HEK293 (cell line): ENCODE measurements around the gene LSM14B.
A peak's percentile ranks its signal among the peaks of the same experiment; 100 is the strongest.
"Not testable (repeated sequence)": the region's sequence is repeated elsewhere in the genome, so short reads cannot be mapped to it uniquely, and the experiment has no call there.

Experiments used
- CTCF ChIA-PET: fragments of 350-600 bp; formaldehyde crosslinking; extraction: SDS; loops from one replicate; lab custom pipeline; 2021; ENCODE audit warnings: antibody characterized with exemption; lab: Yijun Ruan, JAX
- POLR2A ChIA-PET: fragments of 300-600 bp; formaldehyde crosslinking; extraction: SDS; loops from one replicate; lab custom pipeline; 2020; ENCODE audit warnings: antibody characterized with exemption, inconsistent platforms; lab: Yijun Ruan, JAX
- H3K27ac ChIP-seq: fragments of 200-500 bp; sonication (Bioruptor generic); 2 replicates; pipeline ENCODE4 v1.5.1; 2014; ENCODE audit warnings: low read depth, low read length, control low read depth, inconsistent platforms; ENCODE audit errors: extremely low read depth
- H3K36me3 ChIP-seq, 2 experiments: fragments of 200-500 bp in 1 of 2; sonication (Bioruptor generic) in 1 of 2; 1 replicate in 1 of 2; 2 replicates in 1 of 2; pipeline ENCODE4 v1.5.1; 2014 to 2017; ENCODE audit warnings: inconsistent platforms in 2 of 2, low read length in 2 of 2; ENCODE audit not compliant: control insufficient read depth in 2 of 2, insufficient read depth in 1 of 2
- H3K4me1 ChIP-seq: fragments of 200-500 bp; sonication (Bioruptor generic); 2 replicates; pipeline ENCODE4 v1.5.1; 2014; ENCODE audit warnings: mild to moderate bottlenecking, low read length, inconsistent platforms; ENCODE audit not compliant: control insufficient read depth, insufficient read depth
- H3K4me3 ChIP-seq: 2 replicates; pipeline ENCODE4 v1.5.1; 2011; ENCODE audit warnings: low read depth, mild to moderate bottlenecking, control low read depth, low read length, moderate library complexity
- H3K9me3 ChIP-seq: fragments of 200-500 bp; sonication (Bioruptor generic); 2 replicates; pipeline ENCODE4 v1.5.1; 2014; ENCODE audit warnings: low read depth, low read length, inconsistent platforms; ENCODE audit not compliant: control insufficient read depth, insufficient read depth
- GLIS1 ChIP-seq: fragments of 450-650 bp; formaldehyde crosslinking; IDR thresholded peaks from 2 replicates; pipeline ENCODE4 v1.5.1; 2016; ENCODE audit warnings: missing biosample characterization, missing genetic modification characterization
- HOXC10 ChIP-seq: sonication (generic); formaldehyde crosslinking; IDR thresholded peaks from 2 replicates; pipeline ENCODE4 v1.8.1; 2023; ENCODE audit warnings: mild to moderate bottlenecking, missing genetic modification reagents
- HOXD13 ChIP-seq: sonication (generic); formaldehyde crosslinking; IDR thresholded peaks from 2 replicates; pipeline ENCODE4 v1.8.0; 2022; ENCODE audit warnings: missing genetic modification reagents, borderline replicate concordance
- KLF1 ChIP-seq: fragments of 450-650 bp; formaldehyde crosslinking; IDR thresholded peaks from 2 replicates; pipeline ENCODE4 v1.5.1; 2016; ENCODE audit warnings: missing biosample characterization, missing genetic modification characterization
- SP7 ChIP-seq: fragments of 450-650 bp; formaldehyde crosslinking; IDR thresholded peaks from 2 replicates; pipeline ENCODE4 v1.5.1; 2016; ENCODE audit warnings: missing biosample characterization, missing genetic modification characterization
- TCF7L2 ChIP-seq: IDR thresholded peaks from 2 replicates; pipeline ENCODE4 v1.6.1; 2011; ENCODE audit warnings: low read depth, mild to moderate bottlenecking, inconsistent platforms, low read length, moderate library complexity, borderline replicate concordance
- WT1 ChIP-seq: fragments of 450-650 bp; formaldehyde crosslinking; IDR thresholded peaks from 2 replicates; pipeline ENCODE4 v1.5.1; 2016; ENCODE audit warnings: missing biosample characterization, missing genetic modification characterization
- ZBTB20 ChIP-seq: fragments of 450-650 bp; formaldehyde crosslinking; IDR thresholded peaks from 2 replicates; pipeline ENCODE4 v1.5.1; 2016; ENCODE audit warnings: missing biosample characterization, missing genetic modification characterization
- ZBTB48 ChIP-seq: fragments of 450-650 bp; formaldehyde crosslinking; IDR thresholded peaks from 2 replicates; pipeline ENCODE4 v1.5.1; 2016; ENCODE audit warnings: missing biosample characterization, missing genetic modification characterization
- ZFHX2 ChIP-seq: fragments of 450-650 bp; formaldehyde crosslinking; conservative IDR thresholded peaks from 2 replicates; pipeline ENCODE4 v1.5.1; 2016; ENCODE audit warnings: missing biosample characterization, missing genetic modification characterization
- ZFP41 ChIP-seq: fragments of 450-650 bp; formaldehyde crosslinking; IDR thresholded peaks from 2 replicates; pipeline ENCODE4 v1.5.1; 2016; ENCODE audit warnings: missing biosample characterization, missing genetic modification characterization, borderline replicate concordance
- ZNF133 ChIP-seq: fragments of 450-650 bp; formaldehyde crosslinking; IDR thresholded peaks from 2 replicates; pipeline ENCODE4 v1.5.1; 2016; ENCODE audit warnings: missing biosample characterization, missing genetic modification characterization
- ZNF248 ChIP-seq: fragments of 450-650 bp; formaldehyde crosslinking; IDR thresholded peaks from 2 replicates; pipeline ENCODE4 v1.5.1; 2017; ENCODE audit warnings: missing biosample characterization, missing genetic modification characterization
- ZNF426 ChIP-seq: fragments of 450-650 bp; formaldehyde crosslinking; IDR thresholded peaks from 2 replicates; pipeline ENCODE4 v1.5.1; 2017; ENCODE audit warnings: missing biosample characterization, missing genetic modification characterization, mild to moderate bottlenecking, inconsistent platforms, moderate library complexity
- ZNF510 ChIP-seq: fragments of 450-650 bp; formaldehyde crosslinking; IDR thresholded peaks from 2 replicates; pipeline ENCODE4 v1.5.1; 2018; ENCODE audit warnings: mild to moderate bottlenecking, missing genetic modification characterization, missing biosample characterization; ENCODE audit not compliant: insufficient replicate concordance
- ZNF549 ChIP-seq: fragments of 450-650 bp; IDR thresholded peaks from 2 replicates; pipeline ENCODE4 v1.5.1; 2018; ENCODE audit warnings: missing biosample characterization, missing genetic modification characterization, mild to moderate bottlenecking, inconsistent platforms, moderate library complexity
- ZNF776 ChIP-seq: fragments of 450-650 bp; formaldehyde crosslinking; IDR thresholded peaks from 2 replicates; pipeline ENCODE4 v1.5.0; 2017; ENCODE audit warnings: missing biosample characterization, missing genetic modification characterization, borderline replicate concordance
- ZSCAN16 ChIP-seq: fragments of 450-650 bp; formaldehyde crosslinking; IDR thresholded peaks from 2 replicates; pipeline ENCODE4 v1.5.1; 2016; ENCODE audit warnings: missing biosample characterization, missing genetic modification characterization
- TF ChIP-seq, protein P1 (sequence below): fragments of 450-650 bp; formaldehyde crosslinking; IDR thresholded peaks from 2 replicates; pipeline ENCODE4 v1.5.1; 2016; ENCODE audit warnings: missing biosample characterization, missing genetic modification characterization
- TF ChIP-seq, protein P2 (sequence below): fragments of 450-650 bp; formaldehyde crosslinking; IDR thresholded peaks from 2 replicates; pipeline ENCODE4 v1.5.1; 2016; ENCODE audit warnings: missing biosample characterization, missing genetic modification characterization
- TF ChIP-seq, protein P3 (sequence below): fragments of 450-650 bp; formaldehyde crosslinking; IDR thresholded peaks from 2 replicates; pipeline ENCODE4 v1.5.1; 2016; ENCODE audit warnings: missing biosample characterization, missing genetic modification characterization
- TF ChIP-seq, protein P4 (sequence below): sonication (generic); formaldehyde crosslinking; IDR thresholded peaks from 2 replicates; pipeline ENCODE4 v1.8.1; 2022; ENCODE audit warnings: mild to moderate bottlenecking, moderate library complexity, missing genetic modification reagents
- TF ChIP-seq, protein P5 (sequence below): fragments of 450-650 bp; IDR thresholded peaks from 2 replicates; pipeline ENCODE4 v1.5.1; 2018; ENCODE audit warnings: missing biosample characterization, missing genetic modification characterization

Gene LSM14B

DNA sequence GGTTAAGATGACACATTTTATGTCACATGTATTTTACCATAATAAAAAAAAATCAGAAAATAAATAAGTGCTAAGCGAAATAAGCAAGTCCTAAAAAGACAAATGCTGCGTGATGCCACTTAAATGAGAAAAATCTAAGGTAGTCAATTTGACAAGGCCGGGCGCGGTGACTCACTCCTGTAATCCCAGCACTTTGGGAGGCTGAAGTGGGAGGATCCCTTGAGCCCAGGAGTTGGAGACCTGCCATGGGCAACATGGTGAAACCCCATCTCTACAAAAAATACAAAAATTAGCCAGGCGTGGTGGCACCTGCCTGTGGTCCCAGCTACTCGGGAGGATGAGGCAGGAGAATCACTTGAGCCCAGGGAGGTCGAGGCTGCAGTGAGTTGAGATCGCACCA is 38.1 kb upstream of the LSM14B start:
- H3K36me3 ChIP-seq, H3K27ac ChIP-seq, POLR2A ChIA-PET, H3K4me3 ChIP-seq, CTCF ChIA-PET: not testable (repeated sequence)
- peak; percentile 79 for TF ChIP-seq GLIS1
- TF ChIP-seq WT1 (tag by site-specific recombination) = peak; percentile 74
- TF ChIP-seq, protein P1, sequence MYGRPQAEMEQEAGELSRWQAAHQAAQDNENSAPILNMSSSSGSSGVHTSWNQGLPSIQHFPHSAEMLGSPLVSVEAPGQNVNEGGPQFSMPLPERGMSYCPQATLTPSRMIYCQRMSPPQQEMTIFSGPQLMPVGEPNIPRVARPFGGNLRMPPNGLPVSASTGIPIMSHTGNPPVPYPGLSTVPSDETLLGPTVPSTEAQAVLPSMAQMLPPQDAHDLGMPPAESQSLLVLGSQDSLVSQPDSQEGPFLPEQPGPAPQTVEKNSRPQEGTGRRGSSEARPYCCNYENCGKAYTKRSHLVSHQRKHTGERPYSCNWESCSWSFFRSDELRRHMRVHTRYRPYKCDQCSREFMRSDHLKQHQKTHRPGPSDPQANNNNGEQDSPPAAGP (tag by site-specific recombination) = 0 out of 2 replicates have a peak, but pooled peaks have one; percentile 27
- TF ChIP-seq SP7 = peak; percentile 33; the same call in 1 of the 2 replicates
- 0 out of 2 replicates have a peak, but pooled peaks have one; percentile 38 for TF ChIP-seq KLF1 (tag by site-specific recombination)
- TF ChIP-seq, all 188 proteins: peak for 5; not testable (repeated sequence) for 183
- H3K4me1 ChIP-seq, H3K9me3 ChIP-seq: not testable (repeated sequence)

DNA sequence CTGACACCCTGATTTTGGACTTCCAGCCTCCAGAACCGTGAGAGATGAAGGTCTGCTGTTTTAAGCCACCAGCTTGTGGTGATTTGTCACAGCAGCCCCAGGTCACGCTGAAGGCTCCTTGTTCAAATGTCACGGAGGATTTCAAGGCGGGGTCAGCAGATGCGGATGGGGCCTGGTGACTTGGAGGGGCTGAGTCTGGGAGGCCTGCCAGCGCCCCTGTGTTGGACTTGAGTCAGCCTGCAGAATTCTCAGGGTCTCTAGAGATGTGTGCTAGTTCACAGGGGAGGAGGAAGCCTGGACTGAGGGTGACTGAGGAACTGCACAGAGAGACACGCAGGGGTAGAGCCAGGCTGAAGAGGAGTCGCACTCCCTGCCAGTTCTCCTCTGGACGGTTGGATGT is 37.1 kb upstream of the LSM14B start:
- no peaks in the 10 kb centered on the region for H3K4me1 ChIP-seq
- no peaks in the 10 kb centered on the region for H3K9me3 ChIP-seq
- no peaks in the 10 kb centered on the region for H3K36me3 ChIP-seq
- H3K4me3 ChIP-seq = no peak overlapping the region
- TF ChIP-seq ZNF248 = no peak
- TF ChIP-seq, protein P2, sequence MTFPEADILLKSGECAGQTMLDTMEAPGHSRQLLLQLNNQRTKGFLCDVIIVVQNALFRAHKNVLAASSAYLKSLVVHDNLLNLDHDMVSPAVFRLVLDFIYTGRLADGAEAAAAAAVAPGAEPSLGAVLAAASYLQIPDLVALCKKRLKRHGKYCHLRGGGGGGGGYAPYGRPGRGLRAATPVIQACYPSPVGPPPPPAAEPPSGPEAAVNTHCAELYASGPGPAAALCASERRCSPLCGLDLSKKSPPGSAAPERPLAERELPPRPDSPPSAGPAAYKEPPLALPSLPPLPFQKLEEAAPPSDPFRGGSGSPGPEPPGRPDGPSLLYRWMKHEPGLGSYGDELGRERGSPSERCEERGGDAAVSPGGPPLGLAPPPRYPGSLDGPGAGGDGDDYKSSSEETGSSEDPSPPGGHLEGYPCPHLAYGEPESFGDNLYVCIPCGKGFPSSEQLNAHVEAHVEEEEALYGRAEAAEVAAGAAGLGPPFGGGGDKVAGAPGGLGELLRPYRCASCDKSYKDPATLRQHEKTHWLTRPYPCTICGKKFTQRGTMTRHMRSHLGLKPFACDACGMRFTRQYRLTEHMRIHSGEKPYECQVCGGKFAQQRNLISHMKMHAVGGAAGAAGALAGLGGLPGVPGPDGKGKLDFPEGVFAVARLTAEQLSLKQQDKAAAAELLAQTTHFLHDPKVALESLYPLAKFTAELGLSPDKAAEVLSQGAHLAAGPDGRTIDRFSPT = no peak
- TF ChIP-seq, protein P3, sequence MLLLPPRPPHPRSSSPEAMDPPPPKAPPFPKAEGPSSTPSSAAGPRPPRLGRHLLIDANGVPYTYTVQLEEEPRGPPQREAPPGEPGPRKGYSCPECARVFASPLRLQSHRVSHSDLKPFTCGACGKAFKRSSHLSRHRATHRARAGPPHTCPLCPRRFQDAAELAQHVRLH = no peak
- no peak for TF ChIP-seq ZBTB20 (tag by site-specific recombination)
- TF ChIP-seq, protein P4, sequence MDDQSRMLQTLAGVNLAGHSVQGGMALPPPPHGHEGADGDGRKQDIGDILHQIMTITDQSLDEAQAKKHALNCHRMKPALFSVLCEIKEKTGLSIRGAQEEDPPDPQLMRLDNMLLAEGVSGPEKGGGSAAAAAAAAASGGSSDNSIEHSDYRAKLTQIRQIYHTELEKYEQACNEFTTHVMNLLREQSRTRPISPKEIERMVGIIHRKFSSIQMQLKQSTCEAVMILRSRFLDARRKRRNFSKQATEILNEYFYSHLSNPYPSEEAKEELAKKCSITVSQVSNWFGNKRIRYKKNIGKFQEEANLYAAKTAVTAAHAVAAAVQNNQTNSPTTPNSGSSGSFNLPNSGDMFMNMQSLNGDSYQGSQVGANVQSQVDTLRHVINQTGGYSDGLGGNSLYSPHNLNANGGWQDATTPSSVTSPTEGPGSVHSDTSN (CRISPR knock-in tag) = no peak
- TF ChIP-seq HOXD13 = no peak
- no peak for TF ChIP-seq ZNF549 (tag by site-specific recombination)
- TF ChIP-seq ZNF133 (tag by site-specific recombination) = no peak
- TF ChIP-seq ZFP41 (tag by site-specific recombination) = no peak
- no peak for TF ChIP-seq ZBTB48 (tag by site-specific recombination)
- TF ChIP-seq ZNF776 (tag by site-specific recombination) = no peak
- no peak for TF ChIP-seq TCF7L2
- TF ChIP-seq, protein P5, sequence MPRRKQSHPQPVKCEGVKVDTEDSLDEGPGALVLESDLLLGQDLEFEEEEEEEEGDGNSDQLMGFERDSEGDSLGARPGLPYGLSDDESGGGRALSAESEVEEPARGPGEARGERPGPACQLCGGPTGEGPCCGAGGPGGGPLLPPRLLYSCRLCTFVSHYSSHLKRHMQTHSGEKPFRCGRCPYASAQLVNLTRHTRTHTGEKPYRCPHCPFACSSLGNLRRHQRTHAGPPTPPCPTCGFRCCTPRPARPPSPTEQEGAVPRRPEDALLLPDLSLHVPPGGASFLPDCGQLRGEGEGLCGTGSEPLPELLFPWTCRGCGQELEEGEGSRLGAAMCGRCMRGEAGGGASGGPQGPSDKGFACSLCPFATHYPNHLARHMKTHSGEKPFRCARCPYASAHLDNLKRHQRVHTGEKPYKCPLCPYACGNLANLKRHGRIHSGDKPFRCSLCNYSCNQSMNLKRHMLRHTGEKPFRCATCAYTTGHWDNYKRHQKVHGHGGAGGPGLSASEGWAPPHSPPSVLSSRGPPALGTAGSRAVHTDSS = no peak
- TF ChIP-seq ZSCAN16 (tag by site-specific recombination) = no peak
- no peak for TF ChIP-seq ZFHX2 (tag by site-specific recombination)
- TF ChIP-seq ZNF426 (tag by site-specific recombination) = no peak
- no peak for TF ChIP-seq HOXC10
- no peak for TF ChIP-seq ZNF510 (tag by site-specific recombination)
- POLR2A ChIA-PET = no interaction called here
- CTCF ChIA-PET = interaction anchor here (0.7 kb wide), 1 partner anchor 1708 kb away, joined by 3 read pairs; no protein-coding TSS in a partner anchor
- no peak overlapping the region for H3K27ac ChIP-seq
